CD14-positive monocyte (primary cell): ENCODE data around the gene RALGAPA2. TPM values are rescaled to one million over a fixed set of nuclear protein-coding genes. Genes with fewer than 3 reads are reported as not detected.

ENCODE experiments used
- DNase-seq, 3 donors: peaks; one replicate each; pipeline ENCODE4 v3.0.0-alpha.2; 2011 to 2022
- H2AFZ ChIP-seq: 2 replicates; pipeline ENCODE4 v1.6.0; 2012; ENCODE audit warnings: mild to moderate bottlenecking, low read depth, low read length, inconsistent platforms; ENCODE audit not compliant: insufficient read depth, poor library complexity, severe bottlenecking
- H3K27ac ChIP-seq, 2 donors: 1 replicate in 1 of 2; 2 replicates in 1 of 2; pipeline ENCODE4 v1.5.1; 2012 to 2013; ENCODE audit warnings: low read length in 2 of 2, control low read depth in 1 of 2, inconsistent platforms in 1 of 2, low read depth in 1 of 2, mild to moderate bottlenecking in 1 of 2
- H3K27me3 ChIP-seq, 2 donors: one replicate each; pipeline versions ENCODE4 v1.6.0 to v1.6.1; 2011 to 2013; ENCODE audit warnings: low read length in 2 of 2; ENCODE audit not compliant: control insufficient read depth in 2 of 2, insufficient read depth in 2 of 2
- H3K36me3 ChIP-seq, 2 donors: replicated peaks in 1 of 2; 1 replicate in 1 of 2; 2 replicates in 1 of 2; pipeline versions ENCODE4 v1.5.1 to v1.6.1; 2012 to 2013; ENCODE audit warnings: low read length in 2 of 2, control low read depth in 1 of 2, inconsistent platforms in 1 of 2, mild to moderate bottlenecking in 1 of 2; ENCODE audit not compliant: insufficient read depth in 2 of 2, control insufficient read depth in 1 of 2
- H3K4me1 ChIP-seq, 2 donors: 1 replicate in 1 of 2; 2 replicates in 1 of 2; pipeline versions ENCODE4 v1.5.1 to v1.6.1; 2012 to 2013; ENCODE audit warnings: low read length in 2 of 2, control low read depth in 1 of 2, inconsistent platforms in 1 of 2, mild to moderate bottlenecking in 1 of 2, moderate library complexity in 1 of 2; ENCODE audit not compliant: insufficient read depth in 2 of 2, control insufficient read depth in 1 of 2
- H3K4me2 ChIP-seq: replicated peaks from 2 replicates; pipeline ENCODE3; 2012; ENCODE audit warnings: low read length, moderate library complexity, mild to moderate bottlenecking; ENCODE audit not compliant: poor library complexity, severe bottlenecking; ENCODE audit errors: extremely low read depth
- H3K4me3 ChIP-seq, 3 experiments: fragments of 200-600 bp in 1 of 3; sonication (generic) in 1 of 3; replicated peaks in 1 of 3; 1 replicate in 2 of 3; 2 replicates in 1 of 3; pipeline ENCODE4 v1.5.1; 2011 to 2013; ENCODE audit warnings: low read length in 3 of 3, mild to moderate bottlenecking in 3 of 3, control low read depth in 2 of 3, low read depth in 2 of 3, inconsistent platforms in 1 of 3, moderate library complexity in 1 of 3
- H3K79me2 ChIP-seq: 2 replicates; pipeline ENCODE4 v1.6.0; 2012; ENCODE audit warnings: mild to moderate bottlenecking, control low read depth, inconsistent platforms, low read length, moderate library complexity; ENCODE audit not compliant: insufficient read depth
- H3K9ac ChIP-seq: 2 replicates; pipeline ENCODE4 v1.6.0; 2017; ENCODE audit warnings: low read length, mild to moderate bottlenecking; ENCODE audit not compliant: insufficient read depth, poor library complexity, severe bottlenecking
- H3K9me3 ChIP-seq, 2 donors: replicated peaks in 1 of 2; 1 replicate in 1 of 2; 2 replicates in 1 of 2; pipeline versions ENCODE4 v1.5.1 to v1.6.1; 2012 to 2013; ENCODE audit warnings: low read length in 2 of 2, control low read depth in 1 of 2; ENCODE audit not compliant: control insufficient read depth in 1 of 2, insufficient read depth in 1 of 2
- H4K20me1 ChIP-seq: 2 replicates; pipeline ENCODE4 v1.6.0; 2012; ENCODE audit warnings: mild to moderate bottlenecking, low read length, control low read depth, moderate library complexity; ENCODE audit not compliant: insufficient read depth
- H3K27ac Mint-ChIP-seq, 7 donors: one replicate each; pipeline ENCODE4 v1.8.0; 2020; ENCODE audit warnings: mild to moderate bottlenecking in 7 of 7, mixed read lengths in 7 of 7, moderate library complexity in 6 of 7, inconsistent platforms in 2 of 7
- H3K27me3 Mint-ChIP-seq, 3 donors: one replicate each; pipeline ENCODE4 v1.8.0; 2021 to 2022; ENCODE audit warnings: low read depth in 3 of 3, mild to moderate bottlenecking in 3 of 3, mixed read lengths in 3 of 3, moderate library complexity in 3 of 3, inconsistent platforms in 1 of 3
- H3K36me3 Mint-ChIP-seq, 2 donors: one replicate each; pipeline ENCODE4 v1.8.0; 2020; ENCODE audit warnings: mixed read lengths in 2 of 2, inconsistent platforms in 1 of 2, mild to moderate bottlenecking in 1 of 2
- H3K4me1 Mint-ChIP-seq: one replicate; pipeline ENCODE4 v1.8.0; 2020; ENCODE audit warnings: mild to moderate bottlenecking, mixed read lengths
- H3K4me3 Mint-ChIP-seq, 2 donors: one replicate each; pipeline ENCODE4 v1.8.0; 2020; ENCODE audit warnings: mild to moderate bottlenecking in 2 of 2, mixed read lengths in 2 of 2, moderate library complexity in 1 of 2
- H3K9me3 Mint-ChIP-seq, 7 donors: one replicate each; pipeline ENCODE4 v1.8.0; 2020 to 2022; ENCODE audit warnings: mixed read lengths in 7 of 7, mild to moderate bottlenecking in 6 of 7, moderate library complexity in 6 of 7, inconsistent platforms in 2 of 7
- WGBS: methylation state at CpG from one replicate; pipeline ENCODE4 v1.1.5; 2013; ENCODE audit warnings: missing lambda C conversion rate; ENCODE audit not compliant: insufficient coverage; 5-methylcytosine and 5-hydroxymethylcytosine counted together
- intact Hi-C, 2 donors: fragments of 100-400 bp; cut with micrococcal nuclease; formaldehyde crosslinking; loops; one replicate each; pipeline versions ENCODE4 v1.15.0 to v1.15.1; 2023
- polyA plus RNA-seq, 3 donors: library from polyadenylated mRNA; depleted of rRNA in 1 of 3; unstranded in 2 of 3; stranded (reverse) in 1 of 3; fragments of 300-500 nt in 2 of 3; fragments of >200 nt in 1 of 3; fragmentation: Illumina TruSeq in 2 of 3; gene quantifications; 1 replicate in 2 of 3; 2 replicates in 1 of 3; pipeline ENCODE4 v1.2.3, GENCODE V29; 2012 to 2021
- TF ChIP-seq, protein P1 (sequence below): fragments of 200-600 bp; IDR thresholded peaks from one replicate; pipeline ENCODE4 v1.8.0; 2022; ENCODE audit warnings: antibody characterized with exemption, mild to moderate bottlenecking

The RALGAPA2 gene
- polyA plus RNA-seq, 3 donors: 6.2 to 13.0 (median 8.9) TPM

DNA sequence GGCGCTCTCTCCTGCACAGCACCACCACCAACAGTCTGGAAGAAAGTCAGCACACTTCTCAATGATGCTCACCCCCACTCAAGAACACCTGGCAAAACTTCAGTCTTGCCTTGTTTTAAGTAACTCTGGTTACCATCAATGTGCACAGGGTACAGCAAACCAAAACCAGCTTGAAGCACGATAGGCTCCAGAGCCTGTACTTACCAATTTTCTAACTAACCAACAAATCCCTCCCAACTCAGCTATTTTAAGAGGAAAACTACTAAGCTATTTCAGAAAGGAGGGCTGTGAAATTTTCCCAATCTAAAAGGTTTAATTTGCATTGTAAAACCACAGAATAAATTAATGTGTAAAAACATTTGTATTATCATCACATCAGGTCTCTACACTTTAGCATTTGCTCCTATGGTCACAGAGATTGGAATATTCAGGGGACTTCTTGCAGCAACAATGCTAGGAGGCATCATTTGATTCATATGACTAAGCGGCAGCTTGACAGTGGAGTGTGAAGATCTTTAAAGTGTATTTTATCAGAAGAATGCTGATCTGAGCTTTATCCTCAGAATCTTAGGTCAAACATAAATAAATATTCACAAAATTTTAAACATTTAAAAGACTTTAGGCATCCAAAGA, 82.8 kb downstream of the RALGAPA2 start:
- H3K27ac ChIP-seq: no peak overlapping the region
- no peak overlapping the region for H3K27ac Mint-ChIP-seq
- no peak overlapping the region for H3K4me3 ChIP-seq
- H3K27me3 Mint-ChIP-seq: peaks cover 0 to 2% (median 0%) of the 10 kb centered on the region in 3 donors
- H3K4me2 ChIP-seq: no peak overlapping the region
- no peaks in the 10 kb centered on the region for H3K27me3 ChIP-seq
- no peaks in the 10 kb centered on the region for H3K9me3 ChIP-seq
- no peak overlapping the region for H3K9ac ChIP-seq
- intact Hi-C loops: no loop called here
- 100% methylated on average over 1 of the region's 3 CpGs for WGBS
- H4K20me1 ChIP-seq: no peaks in the 10 kb centered on the region
- H3K4me1 Mint-ChIP-seq: no peaks in the 10 kb centered on the region
- H3K36me3 Mint-ChIP-seq: peaks cover 79 to 87% of the 10 kb centered on the region in 2 donors
- H3K36me3 ChIP-seq: peaks cover 73 to 99% of the 10 kb centered on the region in 2 donors
- no peaks in the 10 kb centered on the region for H3K9me3 Mint-ChIP-seq
- no peak overlapping the region for H3K4me3 Mint-ChIP-seq
- no peaks in the 10 kb centered on the region for H3K4me1 ChIP-seq
- H2AFZ ChIP-seq: no peak overlapping the region
- DNase-seq: no peak
- TF ChIP-seq, protein P1, sequence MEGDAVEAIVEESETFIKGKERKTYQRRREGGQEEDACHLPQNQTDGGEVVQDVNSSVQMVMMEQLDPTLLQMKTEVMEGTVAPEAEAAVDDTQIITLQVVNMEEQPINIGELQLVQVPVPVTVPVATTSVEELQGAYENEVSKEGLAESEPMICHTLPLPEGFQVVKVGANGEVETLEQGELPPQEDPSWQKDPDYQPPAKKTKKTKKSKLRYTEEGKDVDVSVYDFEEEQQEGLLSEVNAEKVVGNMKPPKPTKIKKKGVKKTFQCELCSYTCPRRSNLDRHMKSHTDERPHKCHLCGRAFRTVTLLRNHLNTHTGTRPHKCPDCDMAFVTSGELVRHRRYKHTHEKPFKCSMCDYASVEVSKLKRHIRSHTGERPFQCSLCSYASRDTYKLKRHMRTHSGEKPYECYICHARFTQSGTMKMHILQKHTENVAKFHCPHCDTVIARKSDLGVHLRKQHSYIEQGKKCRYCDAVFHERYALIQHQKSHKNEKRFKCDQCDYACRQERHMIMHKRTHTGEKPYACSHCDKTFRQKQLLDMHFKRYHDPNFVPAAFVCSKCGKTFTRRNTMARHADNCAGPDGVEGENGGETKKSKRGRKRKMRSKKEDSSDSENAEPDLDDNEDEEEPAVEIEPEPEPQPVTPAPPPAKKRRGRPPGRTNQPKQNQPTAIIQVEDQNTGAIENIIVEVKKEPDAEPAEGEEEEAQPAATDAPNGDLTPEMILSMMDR: no peak
- H3K79me2 ChIP-seq: no peaks in the 10 kb centered on the region

DNA sequence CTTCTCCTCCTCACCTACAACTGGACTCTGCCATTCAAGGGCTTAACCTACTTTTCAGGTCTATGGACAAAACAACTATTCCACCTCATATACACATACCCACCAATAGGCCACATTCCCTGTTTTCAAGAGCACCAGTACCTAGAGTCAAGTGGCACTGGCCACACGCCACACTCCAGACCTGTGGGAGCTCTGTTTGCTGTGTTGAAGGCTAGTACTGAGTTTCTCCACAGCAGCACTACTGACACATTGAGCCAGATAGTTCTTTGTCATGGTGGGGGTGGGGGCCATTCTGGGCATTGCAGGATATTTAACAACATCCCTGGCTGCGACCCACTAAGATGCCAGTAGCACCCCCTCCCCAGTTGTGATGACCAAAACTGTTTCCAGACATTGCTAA, 84.1 kb downstream of the RALGAPA2 start:
- H3K4me1 Mint-ChIP-seq: no peaks in the 10 kb centered on the region
- Histone ChIP-seq H3K79me2 (no peaks in the 10 kb centered on the region), H3K9ac (no peak overlapping the region), H4K20me1 (no peaks in the 10 kb centered on the region), H3K4me1 (no peaks in the 10 kb centered on the region), H3K27me3 (no peaks in the 10 kb centered on the region), H2AFZ (no peak overlapping the region), H3K4me3 (no peak overlapping the region), H3K9me3 (no peaks in the 10 kb centered on the region), H3K36me3 (peaks cover 61 to 97% of the 10 kb centered on the region in 2 donors), H3K27ac (no peak overlapping the region), H3K4me2 (no peak overlapping the region)
- WGBS: 100% methylated on average over 1 of the region's 2 CpGs
- H3K4me3 Mint-ChIP-seq: no peak overlapping the region
- no peak overlapping the region for H3K27ac Mint-ChIP-seq
- no peak for DNase-seq
- peaks cover 70 to 84% of the 10 kb centered on the region in 2 donors for H3K36me3 Mint-ChIP-seq
- intact Hi-C loops: no loop called here
- H3K27me3 Mint-ChIP-seq: peaks cover 0 to 2% (median 0%) of the 10 kb centered on the region in 3 donors
- TF ChIP-seq, protein P1: no peak
- no peaks in the 10 kb centered on the region for H3K9me3 Mint-ChIP-seq
